MM.1S (cell line): ENCODE results near the gene GPRASP2.

Experiments used
- DNase-seq: peaks from one replicate; pipeline ENCODE4 v3.0.0-alpha.2; 2015
- H2AFZ ChIP-seq: fragments of 300-600 bp; sonication (generic); 2 replicates; pipeline ENCODE4 v1.6.0; 2016; ENCODE audit warnings: antibody characterized with exemption, low read length
- H3F3A ChIP-seq: fragments of 300-600 bp; sonication (generic); 2 replicates; pipeline ENCODE4 v1.6.1; 2016; ENCODE audit warnings: mild to moderate bottlenecking, antibody characterized with exemption, low read length, moderate library complexity, mixed read lengths; ENCODE audit not compliant: insufficient read depth
- H3K27ac ChIP-seq: fragments of 300-600 bp; sonication (generic); 2 replicates; pipeline ENCODE4 v1.5.1; 2016; ENCODE audit warnings: mild to moderate bottlenecking, low read length
- H3K27me3 ChIP-seq: fragments of 300-600 bp; sonication (generic); replicated peaks from 2 replicates; pipeline ENCODE4 v1.6.0; 2016; ENCODE audit warnings: low read length; ENCODE audit not compliant: insufficient read depth
- H3K36me3 ChIP-seq: fragments of 300-600 bp; sonication (generic); replicated peaks from 2 replicates; pipeline ENCODE4 v1.6.1; 2016; ENCODE audit warnings: mild to moderate bottlenecking, low read length, mixed read lengths; ENCODE audit not compliant: insufficient read depth
- H3K4me1 ChIP-seq: fragments of 300-600 bp; sonication (generic); 2 replicates; pipeline ENCODE4 v1.6.1; 2016; ENCODE audit warnings: low read length, mixed read lengths
- H3K4me2 ChIP-seq: fragments of 300-600 bp; sonication (generic); 2 replicates; pipeline ENCODE4 v1.6.0; 2016; ENCODE audit warnings: low read depth, low read length
- H3K4me3 ChIP-seq: fragments of 300-600 bp; sonication (generic); 2 replicates; pipeline ENCODE4 v1.5.1; 2016; ENCODE audit warnings: low read length, mixed read lengths
- H3K79me2 ChIP-seq: fragments of 300-600 bp; sonication (generic); 2 replicates; pipeline ENCODE4 v1.6.1; 2016; ENCODE audit warnings: mixed run types, low read length, mixed read lengths
- H3K9ac ChIP-seq: fragments of 300-600 bp; sonication (generic); 2 replicates; pipeline ENCODE4 v1.6.1; 2016; ENCODE audit warnings: low read length, mixed read lengths
- H3K9me2 ChIP-seq: fragments of 300-600 bp; sonication (generic); replicated peaks from 2 replicates; pipeline ENCODE4 v1.6.1; 2016; ENCODE audit warnings: mild to moderate bottlenecking, low read length, mixed read lengths; ENCODE audit not compliant: insufficient read depth
- H3K9me3 ChIP-seq: fragments of 300-600 bp; sonication (generic); replicated peaks from 2 replicates; pipeline ENCODE4 v1.6.1; 2016; ENCODE audit warnings: mild to moderate bottlenecking, low read length, mixed read lengths; ENCODE audit not compliant: insufficient read depth
- H4K20me1 ChIP-seq: fragments of 300-600 bp; sonication (generic); 2 replicates; pipeline ENCODE4 v1.6.1; 2016; ENCODE audit warnings: mild to moderate bottlenecking, low read length, moderate library complexity, mixed read lengths; ENCODE audit not compliant: insufficient read depth
- CTCF ChIP-seq: fragments of 300-600 bp; sonication (generic); IDR thresholded peaks from 2 replicates; pipeline ENCODE4 v1.5.1; 2016; ENCODE audit warnings: antibody characterized with exemption, low read length, mixed read lengths
- EZH2 ChIP-seq: fragments of 300-600 bp; sonication (generic); optimal IDR thresholded peaks from 2 replicates; pipeline ENCODE3; 2017; ENCODE audit warnings: low read depth, mild to moderate bottlenecking, antibody characterized with exemption, low read length, mixed read lengths
- EZH2phosphoT487 ChIP-seq: fragments of 300-600 bp; sonication (generic); IDR thresholded peaks from 2 replicates; pipeline ENCODE4 v1.6.1; 2018; ENCODE audit warnings: antibody characterized with exemption, low read length

GPRASP2 gene

GRCh38 chrX:102765217-102765616 is 53.0 kb downstream of the GPRASP2 start:
- no peak for TF ChIP-seq CTCF
- no peak for TF ChIP-seq EZH2phosphoT487
- TF ChIP-seq EZH2, result no peak
- Histone ChIP-seq H3K4me2 (no peak overlapping the region), H3K27ac (no peak overlapping the region), H2AFZ (no peak overlapping the region), H3K4me1 (peaks cover 4% of the 10 kb centered on the region; the same call in 1 of the 2 replicates), H3K9ac (no peak overlapping the region), H4K20me1 (no peaks in the 10 kb centered on the region), H3K27me3 (no peaks in the 10 kb centered on the region), H3K4me3 (no peak overlapping the region), H3K79me2 (peaks cover 12% of the 10 kb centered on the region), H3K9me3 (no peaks in the 10 kb centered on the region), H3F3A (peaks cover 2% of the 10 kb centered on the region; the same call in 1 of the 2 replicates), H3K9me2 (no peaks in the 10 kb centered on the region), H3K36me3 (no peaks in the 10 kb centered on the region)
- no peak for DNase-seq

- TF ChIP-seq EZH2phosphoT487 (no peak), EZH2 (no peak), CTCF (no peak)
- H2AFZ ChIP-seq, result no peak overlapping the region
- DNase-seq, result no peak
Observed at GRCh38 chrX:102765809-102766208, 53.6 kb downstream of the GPRASP2 start.

GRCh38 chrX:102767287-102767686 is 55.0 kb downstream of the GPRASP2 start:
- Histone ChIP-seq H3K4me3 (no peak overlapping the region), H3K9me3 (no peaks in the 10 kb centered on the region), H3F3A (peaks cover 2% of the 10 kb centered on the region; the same call in 1 of the 2 replicates), H3K27me3 (no peaks in the 10 kb centered on the region), H3K9me2 (no peaks in the 10 kb centered on the region), H4K20me1 (no peaks in the 10 kb centered on the region), H3K36me3 (no peaks in the 10 kb centered on the region), H3K4me2 (no peak overlapping the region), H2AFZ (no peak overlapping the region), H3K4me1 (peaks cover 4% of the 10 kb centered on the region; the same call in 1 of the 2 replicates), H3K9ac (no peak overlapping the region), H3K27ac (no peak overlapping the region), H3K79me2 (peaks cover 23% of the 10 kb centered on the region)
- no peak for DNase-seq
- TF ChIP-seq EZH2phosphoT487, result no peak
- TF ChIP-seq EZH2, result no peak
- TF ChIP-seq CTCF, result no peak

More at GRCh38 chrX:102765809-102766208, 53.6 kb downstream of the GPRASP2 start:
- Histone ChIP-seq H3K9me3 (no peaks in the 10 kb centered on the region), H3F3A (peaks cover 2% of the 10 kb centered on the region; the same call in 1 of the 2 replicates), H3K79me2 (peaks cover 18% of the 10 kb centered on the region), H4K20me1 (no peaks in the 10 kb centered on the region), H3K27ac (no peak overlapping the region), H3K4me3 (no peak overlapping the region), H3K4me1 (peaks cover 4% of the 10 kb centered on the region; the same call in 1 of the 2 replicates), H3K9ac (no peak overlapping the region), H3K9me2 (no peaks in the 10 kb centered on the region), H3K36me3 (no peaks in the 10 kb centered on the region), H3K4me2 (no peak overlapping the region), H3K27me3 (no peaks in the 10 kb centered on the region)
